ENCODE measurements around the gene STAT5A. TPM values are rescaled to one million over a fixed set of nuclear protein-coding genes. Genes with fewer than 3 reads are reported as not detected.
"Not testable (repeated sequence)": the region's sequence is repeated elsewhere in the genome, so short reads cannot be mapped to it uniquely, and the experiment has no call there.

STAT5A gene
- total RNA-seq, 1 experiment from 2014 or later = 0.19 TPM

- H3K4me1 ChIP-seq (ENCODE audit: insufficient read depth, low read length, poor library complexity, severe bottlenecking) = no peaks in the 10 kb centered on the region
- intact Hi-C loops (cut with micrococcal nuclease; ENCODE audit: unreplicated experiment) = no loop called here
- no peaks in the 10 kb centered on the region for H3K9me3 ChIP-seq (ENCODE audit: low read depth, low read length, poor library complexity, severe bottlenecking)
- TF ChIP-seq, protein P1, sequence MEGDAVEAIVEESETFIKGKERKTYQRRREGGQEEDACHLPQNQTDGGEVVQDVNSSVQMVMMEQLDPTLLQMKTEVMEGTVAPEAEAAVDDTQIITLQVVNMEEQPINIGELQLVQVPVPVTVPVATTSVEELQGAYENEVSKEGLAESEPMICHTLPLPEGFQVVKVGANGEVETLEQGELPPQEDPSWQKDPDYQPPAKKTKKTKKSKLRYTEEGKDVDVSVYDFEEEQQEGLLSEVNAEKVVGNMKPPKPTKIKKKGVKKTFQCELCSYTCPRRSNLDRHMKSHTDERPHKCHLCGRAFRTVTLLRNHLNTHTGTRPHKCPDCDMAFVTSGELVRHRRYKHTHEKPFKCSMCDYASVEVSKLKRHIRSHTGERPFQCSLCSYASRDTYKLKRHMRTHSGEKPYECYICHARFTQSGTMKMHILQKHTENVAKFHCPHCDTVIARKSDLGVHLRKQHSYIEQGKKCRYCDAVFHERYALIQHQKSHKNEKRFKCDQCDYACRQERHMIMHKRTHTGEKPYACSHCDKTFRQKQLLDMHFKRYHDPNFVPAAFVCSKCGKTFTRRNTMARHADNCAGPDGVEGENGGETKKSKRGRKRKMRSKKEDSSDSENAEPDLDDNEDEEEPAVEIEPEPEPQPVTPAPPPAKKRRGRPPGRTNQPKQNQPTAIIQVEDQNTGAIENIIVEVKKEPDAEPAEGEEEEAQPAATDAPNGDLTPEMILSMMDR (conservative IDR thresholded peaks at IDR 0.05; ENCODE audit: low read depth, low read length) = no peak
- TF ChIP-seq EZH2 (IDR thresholded peaks at IDR 0.05; ENCODE audit: borderline replicate concordance, low read depth, low read length, poor library complexity, severe bottlenecking) = no peak
- H3K27ac ChIP-seq (ENCODE audit: low read depth, low read length, poor library complexity, severe bottlenecking) = no peak overlapping the region
- no peaks in the 10 kb centered on the region for H3K27me3 ChIP-seq (replicated peaks; ENCODE audit: insufficient read depth, low read depth, low read length, poor library complexity)
- ChIA-PET CTCF (interaction anchor here (0.7 kb wide), 1 partner anchor 74 kb away, joined by 3 read pairs; no protein-coding TSS in a partner anchor), POLR2A (ENCODE audit: low non-redundant PET) (no interaction called here)
- no peaks in the 10 kb centered on the region for H3K36me3 ChIP-seq (ENCODE audit: insufficient read depth, low read length, poor library complexity, severe bottlenecking)
- no peak overlapping the region for H3K4me3 ChIP-seq (ENCODE audit: low read depth, low read length, poor library complexity, severe bottlenecking)
- no TSS peak for BruUV-seq (replicated peaks)
- DNase-seq (ENCODE audit: low spot score) = no peak
These were observed 34.7 kb upstream of the STAT5A start for GRCh38 chr17:42253578-42253977.

DNA sequence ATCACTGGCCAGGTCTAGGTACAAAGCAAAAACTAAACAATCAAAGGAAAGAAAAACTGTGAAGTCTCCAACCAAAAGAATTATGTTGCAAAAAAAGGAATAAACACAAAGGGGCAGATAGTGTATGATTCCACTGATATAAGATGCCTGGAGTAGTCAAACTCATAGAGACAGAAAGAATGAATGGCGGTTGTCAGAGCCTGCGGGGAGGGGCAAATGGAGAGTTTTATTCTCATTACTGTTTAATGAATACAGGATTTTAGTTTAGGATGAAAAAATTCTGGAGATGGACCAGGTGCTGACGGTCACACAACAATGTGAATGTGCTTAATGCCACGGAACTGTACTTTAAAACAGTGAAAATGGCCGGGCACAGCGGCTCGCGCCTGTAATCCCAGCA, 32.9 kb upstream of the STAT5A start:
- H3K4me3 ChIP-seq (ENCODE audit: low read depth, low read length, poor library complexity, severe bottlenecking) = no peak overlapping the region
- intact Hi-C loops (cut with micrococcal nuclease; ENCODE audit: unreplicated experiment) = no loop called here
- BruUV-seq (replicated peaks) = no TSS peak

GRCh38 chr17:42260318-42260717, 28.0 kb upstream of the STAT5A start:
- DNase-seq (ENCODE audit: low spot score) = no peak
- no TSS peak for BruUV-seq (replicated peaks)
- intact Hi-C loops (cut with micrococcal nuclease; ENCODE audit: unreplicated experiment) = no loop called here
- TF ChIP-seq, protein P1 (conservative IDR thresholded peaks at IDR 0.05; ENCODE audit: low read depth, low read length) = no peak
- TF ChIP-seq EZH2 (IDR thresholded peaks at IDR 0.05; ENCODE audit: borderline replicate concordance, low read depth, low read length, poor library complexity, severe bottlenecking) = no peak
- no peaks in the 10 kb centered on the region for H3K9me3 ChIP-seq (ENCODE audit: low read depth, low read length, poor library complexity, severe bottlenecking)
- H3K36me3 ChIP-seq (ENCODE audit: insufficient read depth, low read length, poor library complexity, severe bottlenecking) = no peaks in the 10 kb centered on the region
- no peak overlapping the region for H3K27ac ChIP-seq (ENCODE audit: low read depth, low read length, poor library complexity, severe bottlenecking)
- POLR2A ChIA-PET (ENCODE audit: low non-redundant PET) = no interaction called here
- no peaks in the 10 kb centered on the region for H3K27me3 ChIP-seq (replicated peaks; ENCODE audit: insufficient read depth, low read depth, low read length, poor library complexity)
- no peak overlapping the region for H3K4me3 ChIP-seq (ENCODE audit: low read depth, low read length, poor library complexity, severe bottlenecking)
- CTCF ChIA-PET = no interaction called here
- H3K4me1 ChIP-seq (ENCODE audit: insufficient read depth, low read length, poor library complexity, severe bottlenecking) = no peaks in the 10 kb centered on the region

More for the DNA sequence above, 32.9 kb upstream of the STAT5A start:
- no peaks in the 10 kb centered on the region for H3K4me1 ChIP-seq (ENCODE audit: insufficient read depth, low read length, poor library complexity, severe bottlenecking)
- no peak for DNase-seq (ENCODE audit: low spot score)
- H3K36me3 ChIP-seq (ENCODE audit: insufficient read depth, low read length, poor library complexity, severe bottlenecking) = no peaks in the 10 kb centered on the region
- H3K27me3 ChIP-seq (replicated peaks; ENCODE audit: insufficient read depth, low read depth, low read length, poor library complexity) = no peaks in the 10 kb centered on the region
- no peaks in the 10 kb centered on the region for H3K9me3 ChIP-seq (ENCODE audit: low read depth, low read length, poor library complexity, severe bottlenecking)
- POLR2A ChIA-PET (ENCODE audit: low non-redundant PET) = interaction anchor here (0.7 kb wide), 1 partner anchor 336 kb away, joined by 3 read pairs; no protein-coding TSS in a partner anchor
- no peak overlapping the region for H3K27ac ChIP-seq (ENCODE audit: low read depth, low read length, poor library complexity, severe bottlenecking)
- CTCF ChIA-PET = interaction anchor here (0.7 kb wide), 1 partner anchor 588 kb away, joined by 3 read pairs; no protein-coding TSS in a partner anchor
- no peak for TF ChIP-seq EZH2 (IDR thresholded peaks at IDR 0.05; ENCODE audit: borderline replicate concordance, low read depth, low read length, poor library complexity, severe bottlenecking)
- TF ChIP-seq, protein P1 (conservative IDR thresholded peaks at IDR 0.05; ENCODE audit: low read depth, low read length) = no peak

- intact Hi-C loops (cut with micrococcal nuclease; ENCODE audit: unreplicated experiment); H3K27ac ChIP-seq (ENCODE audit: low read depth, low read length, poor library complexity, severe bottlenecking); POLR2A ChIA-PET (ENCODE audit: low non-redundant PET); H3K4me3 ChIP-seq (ENCODE audit: low read depth, low read length, poor library complexity, severe bottlenecking); H3K27me3 ChIP-seq (replicated peaks; ENCODE audit: insufficient read depth, low read depth, low read length, poor library complexity); CTCF ChIA-PET; DNase-seq (ENCODE audit: low spot score); BruUV-seq (replicated peaks); H3K9me3 ChIP-seq (ENCODE audit: low read depth, low read length, poor library complexity, severe bottlenecking); H3K4me1 ChIP-seq (ENCODE audit: insufficient read depth, low read length, poor library complexity, severe bottlenecking); H3K36me3 ChIP-seq (ENCODE audit: insufficient read depth, low read length, poor library complexity, severe bottlenecking): not testable (repeated sequence)
These were observed 23.9 kb upstream of the STAT5A start for GRCh38 chr17:42264366-42264765.

All from A673 (cell line).